GM23338 (cell line): ENCODE results near the gene FAM222A.

Experiments used
- EZH2 ChIP-seq: fragments of 200-600 bp; sonication (generic); IDR thresholded peaks from one replicate; pipeline ENCODE4 v1.8.0; 2017; ENCODE audit warnings: antibody characterized with exemption, mild to moderate bottlenecking, low read depth; ENCODE audit not compliant: unreplicated experiment
- JUNB ChIP-seq: IDR thresholded peaks from one replicate; pipeline ENCODE4 v1.6.1; 2016; ENCODE audit warnings: antibody characterized with exemption; ENCODE audit not compliant: unreplicated experiment
- TF ChIP-seq, protein P1 (sequence below), 2 experiments: fragments of 200-600 bp in 1 of 2; sonication (generic) in 1 of 2; conservative IDR thresholded peaks; 2 replicates each; pipeline versions ENCODE4 v1.5.1 to v1.6.1; 2016 to 2017; ENCODE audit warnings: antibody characterized with exemption in 2 of 2, low read depth in 2 of 2, mild to moderate bottlenecking in 2 of 2, moderate library complexity in 1 of 2
- TF ChIP-seq, protein P2 (sequence below): IDR thresholded peaks from one replicate; pipeline ENCODE4 v1.6.1; 2018; ENCODE audit warnings: antibody characterized with exemption; ENCODE audit not compliant: unreplicated experiment

GRCh38 chr12:109666068-109666467 is 47.6 kb upstream of the FAM222A start:
- TF ChIP-seq JUNB (no peak), EZH2 (no peak)
- TF ChIP-seq, protein P1, sequence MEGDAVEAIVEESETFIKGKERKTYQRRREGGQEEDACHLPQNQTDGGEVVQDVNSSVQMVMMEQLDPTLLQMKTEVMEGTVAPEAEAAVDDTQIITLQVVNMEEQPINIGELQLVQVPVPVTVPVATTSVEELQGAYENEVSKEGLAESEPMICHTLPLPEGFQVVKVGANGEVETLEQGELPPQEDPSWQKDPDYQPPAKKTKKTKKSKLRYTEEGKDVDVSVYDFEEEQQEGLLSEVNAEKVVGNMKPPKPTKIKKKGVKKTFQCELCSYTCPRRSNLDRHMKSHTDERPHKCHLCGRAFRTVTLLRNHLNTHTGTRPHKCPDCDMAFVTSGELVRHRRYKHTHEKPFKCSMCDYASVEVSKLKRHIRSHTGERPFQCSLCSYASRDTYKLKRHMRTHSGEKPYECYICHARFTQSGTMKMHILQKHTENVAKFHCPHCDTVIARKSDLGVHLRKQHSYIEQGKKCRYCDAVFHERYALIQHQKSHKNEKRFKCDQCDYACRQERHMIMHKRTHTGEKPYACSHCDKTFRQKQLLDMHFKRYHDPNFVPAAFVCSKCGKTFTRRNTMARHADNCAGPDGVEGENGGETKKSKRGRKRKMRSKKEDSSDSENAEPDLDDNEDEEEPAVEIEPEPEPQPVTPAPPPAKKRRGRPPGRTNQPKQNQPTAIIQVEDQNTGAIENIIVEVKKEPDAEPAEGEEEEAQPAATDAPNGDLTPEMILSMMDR (conservative IDR thresholded peaks at IDR 0.05; ENCODE audit: low read depth in 2 of 2), result no peak
- TF ChIP-seq, protein P2, sequence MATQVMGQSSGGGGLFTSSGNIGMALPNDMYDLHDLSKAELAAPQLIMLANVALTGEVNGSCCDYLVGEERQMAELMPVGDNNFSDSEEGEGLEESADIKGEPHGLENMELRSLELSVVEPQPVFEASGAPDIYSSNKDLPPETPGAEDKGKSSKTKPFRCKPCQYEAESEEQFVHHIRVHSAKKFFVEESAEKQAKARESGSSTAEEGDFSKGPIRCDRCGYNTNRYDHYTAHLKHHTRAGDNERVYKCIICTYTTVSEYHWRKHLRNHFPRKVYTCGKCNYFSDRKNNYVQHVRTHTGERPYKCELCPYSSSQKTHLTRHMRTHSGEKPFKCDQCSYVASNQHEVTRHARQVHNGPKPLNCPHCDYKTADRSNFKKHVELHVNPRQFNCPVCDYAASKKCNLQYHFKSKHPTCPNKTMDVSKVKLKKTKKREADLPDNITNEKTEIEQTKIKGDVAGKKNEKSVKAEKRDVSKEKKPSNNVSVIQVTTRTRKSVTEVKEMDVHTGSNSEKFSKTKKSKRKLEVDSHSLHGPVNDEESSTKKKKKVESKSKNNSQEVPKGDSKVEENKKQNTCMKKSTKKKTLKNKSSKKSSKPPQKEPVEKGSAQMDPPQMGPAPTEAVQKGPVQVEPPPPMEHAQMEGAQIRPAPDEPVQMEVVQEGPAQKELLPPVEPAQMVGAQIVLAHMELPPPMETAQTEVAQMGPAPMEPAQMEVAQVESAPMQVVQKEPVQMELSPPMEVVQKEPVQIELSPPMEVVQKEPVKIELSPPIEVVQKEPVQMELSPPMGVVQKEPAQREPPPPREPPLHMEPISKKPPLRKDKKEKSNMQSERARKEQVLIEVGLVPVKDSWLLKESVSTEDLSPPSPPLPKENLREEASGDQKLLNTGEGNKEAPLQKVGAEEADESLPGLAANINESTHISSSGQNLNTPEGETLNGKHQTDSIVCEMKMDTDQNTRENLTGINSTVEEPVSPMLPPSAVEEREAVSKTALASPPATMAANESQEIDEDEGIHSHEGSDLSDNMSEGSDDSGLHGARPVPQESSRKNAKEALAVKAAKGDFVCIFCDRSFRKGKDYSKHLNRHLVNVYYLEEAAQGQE, result no peak
